Stimulated activated CD4-positive, alpha-beta T cell treated with anti-CD3 and anti-CD28 coated beads, Interleukin-2, amount 100 ng/mL, for 24 hours (primary cell): Measurements from ENCODE around the gene MPZ.
A peak's percentile ranks its signal among the peaks of the same experiment; 100 is the strongest.
"Not testable (repeated sequence)": the region's sequence is repeated elsewhere in the genome, so short reads cannot be mapped to it uniquely, and the experiment has no call there.

Experiments used
- DNase-seq, 2 donors: peaks; one replicate each; pipeline ENCODE4 v3.0.0-alpha.2; 2020

The MPZ gene

GRCh38 chr1:161309868-161310267 is at the start of gene MPZ:
TSS of gene MPZ (minus strand) at chr1:161309968. CDS start at chr1:161309905, 63 bp downstream.
- no peak for DNase-seq

GRCh38 chr1:161359291-161359690 is 49.5 kb upstream of the MPZ start:
- no peak for DNase-seq

DNA sequence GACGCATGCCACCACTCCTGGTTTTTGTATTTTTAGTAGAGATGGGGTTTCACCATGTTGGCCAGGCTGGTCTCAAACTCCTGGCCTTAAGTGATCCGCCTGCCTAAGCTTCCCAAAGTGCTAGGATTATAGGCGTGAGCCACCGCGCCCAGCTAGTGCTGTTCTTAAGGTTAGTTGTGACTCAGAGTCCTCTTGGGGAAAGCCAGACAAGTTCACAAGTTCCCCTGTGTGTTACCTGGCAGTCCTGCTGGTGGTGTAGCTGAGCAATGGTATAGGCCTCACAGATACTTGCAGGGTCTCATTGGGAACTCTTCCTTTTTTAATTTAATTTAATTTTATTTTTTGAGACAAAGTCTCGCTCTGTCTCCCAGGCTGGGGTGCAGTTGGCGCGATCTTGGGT is 47.3 kb upstream of the MPZ start:
- no peak for DNase-seq

DNA sequence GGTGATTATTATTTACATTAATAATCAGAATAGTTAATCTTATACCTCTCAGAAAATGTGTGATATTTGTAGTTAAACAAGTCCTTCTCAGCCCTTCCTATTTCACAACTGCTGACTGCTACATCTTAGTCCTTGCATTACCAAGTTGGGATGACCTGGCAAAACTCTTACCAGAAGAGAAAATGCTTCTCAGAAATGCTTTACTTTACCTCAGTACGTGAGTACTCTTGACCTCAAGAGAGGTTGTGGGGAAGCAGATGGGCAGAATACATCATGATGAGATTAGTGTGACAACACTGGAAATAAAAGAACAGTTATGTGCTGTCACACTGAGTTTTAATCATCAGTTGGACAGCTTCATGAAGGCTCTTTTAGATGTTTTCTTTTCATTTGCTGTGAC is 41.7 kb upstream of the MPZ start:
- DNase-seq, result no peak

- no peak for DNase-seq
Observed at GRCh38 chr1:161350671-161351070, 40.9 kb upstream of the MPZ start.

GRCh38 chr1:161342821-161343220 is 33.1 kb upstream of the MPZ start:
- no peak for DNase-seq

- DNase-seq, result no peak
Observed at GRCh38 chr1:161342177-161342576, 32.4 kb upstream of the MPZ start.

DNA sequence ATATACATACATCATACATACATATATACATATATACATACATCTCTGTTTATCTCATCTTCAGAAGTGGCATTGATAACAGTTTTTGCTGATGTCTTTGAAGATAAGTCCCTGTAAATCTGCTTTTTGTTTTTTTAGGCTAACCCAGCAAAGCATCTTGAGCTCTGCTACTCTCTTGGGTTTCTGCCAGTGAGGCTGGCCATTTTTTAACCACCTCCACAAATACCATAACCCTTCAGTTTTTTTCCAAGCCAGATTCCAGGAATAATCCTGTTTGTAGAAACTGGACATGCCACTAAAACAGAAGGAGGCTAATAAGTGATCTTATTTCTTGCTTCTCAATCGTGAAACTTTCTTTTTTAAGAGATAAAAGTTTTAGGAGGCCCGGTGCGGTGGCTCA is 26.0 kb upstream of the MPZ start:
- DNase-seq, result no peak

- DNase-seq, result no peak
Observed at GRCh38 chr1:161333166-161333565, 23.4 kb upstream of the MPZ start.

GRCh38 chr1:161330346-161330745 is 20.6 kb upstream of the MPZ start:
- no peak for DNase-seq

GRCh38 chr1:161324020-161324419 is 14.3 kb upstream of the MPZ start:
- DNase-seq, result no peak

GRCh38 chr1:161315841-161316674 is 6.3 kb upstream of the MPZ start:
- not testable (repeated sequence) for DNase-seq

GRCh38 chr1:161314201-161314981 is 4.6 kb upstream of the MPZ start, which contains the start of gene SDHC:
TSS of gene SDHC (plus strand) at chr1:161314381. CDS start at chr1:161314406, 25 bp downstream.
- peak; percentile 87 to 90 for DNase-seq

DNA sequence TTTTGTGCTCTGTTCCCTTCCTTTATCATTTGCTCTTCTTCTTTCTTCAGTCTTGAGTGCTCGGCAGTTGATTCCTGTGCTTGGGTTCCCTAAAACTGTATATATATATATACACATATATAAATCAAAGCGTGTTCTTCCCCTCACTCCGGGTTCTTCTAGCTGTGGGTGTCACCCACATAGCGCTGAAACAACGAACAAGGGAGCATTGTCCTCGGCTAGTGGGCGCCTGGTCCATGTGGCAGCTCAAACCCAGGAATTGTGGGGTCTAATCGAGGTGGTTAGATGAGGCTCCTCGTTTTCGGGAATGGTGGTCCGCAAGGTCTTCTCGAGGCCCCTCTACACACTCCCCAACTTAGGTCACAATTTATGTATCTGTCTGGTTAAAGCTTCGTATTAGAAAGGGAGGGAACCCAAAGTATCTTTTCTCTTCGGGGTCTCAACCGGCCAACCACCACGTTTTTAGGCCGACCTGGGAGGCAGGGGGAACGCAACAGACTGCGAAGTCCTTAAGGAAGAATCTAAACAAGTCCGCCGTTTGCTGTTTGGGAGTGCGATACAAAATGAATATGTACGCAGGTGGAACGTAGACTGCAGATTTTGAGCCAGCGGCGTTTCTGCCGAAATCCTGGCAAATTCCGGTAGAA is 3.9 kb upstream of the MPZ start:
- DNase-seq, result no peak

GRCh38 chr1:161311595-161312181 is 1.9 kb upstream of the MPZ start:
- DNase-seq, result no peak

DNA sequence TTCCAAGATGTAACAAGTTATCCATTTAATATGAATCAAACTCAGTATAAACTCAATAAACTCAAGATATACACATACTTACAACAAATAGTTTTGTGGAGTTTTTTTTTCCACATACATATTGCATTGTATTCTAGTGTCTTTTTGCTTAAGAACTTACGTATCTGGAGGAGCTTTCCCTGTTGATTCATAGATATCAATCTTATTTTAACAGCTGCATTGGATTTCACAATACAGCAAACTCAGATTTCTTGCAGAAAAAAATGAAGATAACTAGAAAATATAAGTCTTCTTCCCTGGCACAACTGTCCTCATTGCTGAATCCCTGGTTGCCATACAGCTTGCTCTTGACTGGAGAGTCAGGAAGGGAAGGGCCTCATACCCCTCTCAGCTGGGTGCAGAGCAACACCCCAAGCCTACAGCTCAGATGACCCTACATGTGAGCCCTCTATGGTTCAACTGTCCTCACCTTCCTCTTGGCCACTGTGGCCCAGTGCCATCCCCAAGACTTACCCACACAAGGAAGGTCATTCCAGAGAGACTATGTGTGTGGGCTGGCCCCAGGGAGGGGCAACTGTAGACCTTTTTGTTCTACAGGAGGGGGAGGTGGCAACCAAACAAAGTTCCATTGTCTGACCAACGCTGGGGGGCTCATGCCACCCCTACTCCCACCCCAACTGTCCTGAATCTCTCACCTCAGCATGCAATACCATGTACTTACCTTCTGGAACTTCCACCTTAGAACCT is 1.7 kb downstream of the MPZ start:
- no peak for DNase-seq

- peak in 1 of 2 donors; percentile 20 for DNase-seq
Observed at GRCh38 chr1:161307230-161307768, 2.5 kb downstream of the MPZ start.

GRCh38 chr1:161305867-161306519 is 3.8 kb downstream of the MPZ start:
- peak; percentile 81 to 84 for DNase-seq

DNA sequence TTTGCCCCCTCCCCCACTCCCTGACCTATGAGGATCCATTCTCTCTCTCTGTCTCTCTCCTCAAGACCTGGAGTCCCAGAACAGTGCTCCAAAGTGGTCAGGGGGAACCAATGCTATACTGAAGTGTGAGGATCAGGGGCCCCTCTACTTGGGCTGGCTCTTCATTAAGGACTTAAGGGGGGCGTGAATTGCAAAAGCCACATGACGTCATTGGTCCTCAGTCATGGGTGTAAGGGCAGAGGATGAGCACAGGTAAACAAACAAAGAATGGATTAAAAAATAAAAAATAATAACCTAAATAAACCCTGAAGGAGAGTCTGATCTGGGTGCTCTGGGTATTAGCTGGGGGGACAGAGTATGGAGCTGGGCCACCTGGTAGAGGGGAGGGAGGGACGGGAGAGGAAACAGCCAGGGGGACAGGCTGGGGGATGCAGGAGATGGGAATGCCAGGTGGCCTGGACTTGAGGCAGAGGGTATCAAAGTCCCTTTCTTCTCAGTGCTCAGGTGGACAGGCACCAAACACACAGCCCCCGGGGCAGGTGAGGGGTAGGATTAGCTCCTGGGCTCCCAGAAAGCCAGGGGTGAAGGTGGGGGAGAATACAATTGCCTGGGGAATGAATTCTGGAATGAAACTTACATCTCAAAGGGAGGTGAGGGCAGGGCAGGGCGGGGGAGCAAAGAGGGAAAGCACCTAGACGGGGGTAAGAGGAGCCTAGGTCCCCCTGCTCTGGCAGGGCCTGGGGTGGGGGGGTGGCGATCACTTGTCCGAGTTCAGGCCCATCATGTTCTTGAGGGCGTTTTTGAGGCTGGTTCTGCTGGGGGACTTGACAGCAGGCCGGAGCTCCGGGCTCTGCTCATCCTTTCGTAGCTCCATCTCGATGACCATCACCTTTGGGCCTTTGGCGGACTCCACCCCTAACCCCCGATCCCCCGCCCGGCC is 4.6 kb downstream of the MPZ start:
- peak in 1 of 2 donors; percentile 18 for DNase-seq

- DNase-seq, result no peak
Observed at GRCh38 chr1:161300478-161300877, 9.3 kb downstream of the MPZ start.
